Retinal pigment epithelial cell (primary cell): ENCODE measurements around the gene ALMS1.
"Not testable (repeated sequence)": the region's sequence is repeated elsewhere in the genome, so short reads cannot be mapped to it uniquely, and the experiment has no call there.

Source experiments
- DNase-seq: peaks from one replicate; pipeline ENCODE4 v3.0.0-alpha.2; 2010; ENCODE audit warnings: low read depth
- H3K4me3 ChIP-seq: 2 replicates; pipeline ENCODE4 v1.5.1; 2011; ENCODE audit warnings: mild to moderate bottlenecking, low read length, control low read depth, moderate library complexity
- TF ChIP-seq, protein P1 (sequence below): conservative IDR thresholded peaks from 2 replicates; pipeline ENCODE4 v1.5.1; 2011; ENCODE audit warnings: low read depth, low read length, control low read depth, inconsistent platforms

Gene ALMS1

GRCh38 chr2:73614997-73615396 lies 229.4 kb downstream of the ALMS1 start:
- H3K4me3 ChIP-seq, result no peak overlapping the region
- no peak for DNase-seq
- TF ChIP-seq, protein P1, sequence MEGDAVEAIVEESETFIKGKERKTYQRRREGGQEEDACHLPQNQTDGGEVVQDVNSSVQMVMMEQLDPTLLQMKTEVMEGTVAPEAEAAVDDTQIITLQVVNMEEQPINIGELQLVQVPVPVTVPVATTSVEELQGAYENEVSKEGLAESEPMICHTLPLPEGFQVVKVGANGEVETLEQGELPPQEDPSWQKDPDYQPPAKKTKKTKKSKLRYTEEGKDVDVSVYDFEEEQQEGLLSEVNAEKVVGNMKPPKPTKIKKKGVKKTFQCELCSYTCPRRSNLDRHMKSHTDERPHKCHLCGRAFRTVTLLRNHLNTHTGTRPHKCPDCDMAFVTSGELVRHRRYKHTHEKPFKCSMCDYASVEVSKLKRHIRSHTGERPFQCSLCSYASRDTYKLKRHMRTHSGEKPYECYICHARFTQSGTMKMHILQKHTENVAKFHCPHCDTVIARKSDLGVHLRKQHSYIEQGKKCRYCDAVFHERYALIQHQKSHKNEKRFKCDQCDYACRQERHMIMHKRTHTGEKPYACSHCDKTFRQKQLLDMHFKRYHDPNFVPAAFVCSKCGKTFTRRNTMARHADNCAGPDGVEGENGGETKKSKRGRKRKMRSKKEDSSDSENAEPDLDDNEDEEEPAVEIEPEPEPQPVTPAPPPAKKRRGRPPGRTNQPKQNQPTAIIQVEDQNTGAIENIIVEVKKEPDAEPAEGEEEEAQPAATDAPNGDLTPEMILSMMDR, result no peak

GRCh38 chr2:73619925-73620324 lies 234.3 kb downstream of the ALMS1 start:
- not testable (repeated sequence) for H3K4me3 ChIP-seq, DNase-seq
- TF ChIP-seq, protein P1, result peak; percentile 11

DNA sequence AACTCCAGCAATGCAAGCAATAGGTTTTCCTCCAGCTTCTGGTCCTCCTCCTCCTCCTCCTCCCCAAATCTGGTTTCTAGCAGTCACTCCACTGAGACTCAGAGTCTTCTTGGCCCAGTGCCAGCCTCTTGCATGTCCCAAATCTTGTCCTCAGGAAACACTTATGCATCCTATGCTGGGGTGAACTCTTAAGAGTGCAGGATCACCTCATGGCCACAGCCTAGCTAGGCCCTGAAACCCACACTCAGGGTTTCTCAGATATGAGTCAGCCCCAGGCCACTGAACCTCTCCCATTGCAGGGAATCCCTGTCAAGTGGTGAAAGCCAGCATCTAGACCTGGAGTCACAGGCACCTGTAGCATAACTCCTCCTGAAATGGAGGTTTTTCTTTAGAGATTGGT lies 238.4 kb downstream of the ALMS1 start:
- H3K4me3 ChIP-seq, DNase-seq: not testable (repeated sequence)

- DNase-seq, H3K4me3 ChIP-seq: not testable (repeated sequence)
Measured at GRCh38 chr2:73624625-73625024, 239.0 kb downstream of the ALMS1 start.

GRCh38 chr2:73626237-73626636 lies 240.6 kb downstream of the ALMS1 start:
- DNase-seq, H3K4me3 ChIP-seq: not testable (repeated sequence)

GRCh38 chr2:73628493-73628892 lies 242.9 kb downstream of the ALMS1 start:
- not testable (repeated sequence) for H3K4me3 ChIP-seq, DNase-seq

DNA sequence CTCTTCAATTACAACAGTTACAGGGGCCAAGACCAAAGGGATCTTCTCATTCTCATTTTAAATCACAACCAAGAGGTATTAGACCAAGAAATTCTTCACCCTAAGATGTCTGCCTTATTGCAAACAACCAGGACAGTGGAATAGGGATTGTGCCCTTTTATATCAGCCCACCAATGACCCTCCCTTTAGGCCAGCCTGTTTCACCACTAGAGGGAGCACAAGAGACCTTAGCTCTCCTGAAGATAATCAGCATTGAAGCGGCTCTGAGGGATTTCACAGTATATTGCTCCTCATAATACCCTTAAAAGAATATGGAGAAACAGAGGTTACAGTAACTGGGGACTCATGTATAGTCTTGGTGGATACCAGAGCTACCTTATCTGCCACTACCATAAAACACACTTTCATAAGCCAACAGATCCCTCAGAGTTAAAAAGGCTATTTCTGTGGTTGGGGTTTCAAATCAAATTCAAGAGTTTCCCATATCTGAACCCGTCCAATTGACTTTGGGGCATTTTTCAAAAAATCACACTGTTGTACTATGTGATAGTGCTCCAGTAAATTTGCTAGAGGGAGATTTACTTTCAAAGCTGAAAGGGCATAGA lies 245.1 kb downstream of the ALMS1 start:
- not testable (repeated sequence) for H3K4me3 ChIP-seq, DNase-seq
- TF ChIP-seq, protein P1, result peak; percentile 64

DNA sequence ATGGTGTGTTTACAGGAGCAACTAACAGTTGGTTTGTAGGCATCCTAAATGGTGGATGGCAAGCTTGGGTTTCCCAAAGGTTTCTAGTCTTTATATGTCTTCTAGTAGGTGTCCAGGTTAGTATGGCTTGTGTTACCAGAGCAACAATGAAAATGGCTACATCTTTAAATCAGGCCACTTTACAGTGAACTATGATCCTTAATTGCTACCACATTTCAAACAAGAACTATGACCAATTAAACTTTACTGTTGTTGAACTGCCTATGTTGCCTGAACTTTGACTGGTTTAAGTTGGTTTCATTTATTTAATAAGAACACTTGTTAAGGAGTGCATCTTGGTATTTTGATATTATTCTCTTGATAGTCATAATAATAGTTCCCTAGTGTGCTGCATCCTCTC lies 251.3 kb downstream of the ALMS1 start:
- not testable (repeated sequence) for H3K4me3 ChIP-seq, DNase-seq

DNA sequence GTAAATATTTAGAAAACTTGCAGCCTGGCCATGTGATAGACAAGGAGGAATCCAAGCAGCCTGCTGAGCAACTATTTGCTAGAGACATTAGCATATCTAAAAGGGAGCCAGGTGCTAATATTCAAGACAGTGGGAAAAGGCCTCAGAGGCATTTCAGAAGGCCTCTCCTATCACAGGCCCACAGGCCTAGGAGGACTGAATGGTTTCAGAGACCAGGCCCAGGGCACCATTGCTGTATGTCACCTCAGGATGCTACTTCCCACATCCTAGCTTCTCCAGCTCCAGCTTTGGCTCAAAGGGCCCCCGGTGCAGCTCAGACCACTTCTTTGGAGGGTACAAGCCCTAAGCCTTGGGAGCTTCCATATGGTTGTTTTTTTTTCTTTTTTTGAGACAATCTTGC lies 252.8 kb downstream of the ALMS1 start:
- TF ChIP-seq, protein P1, result no peak
- H3K4me3 ChIP-seq, result no peak overlapping the region
- DNase-seq, result no peak

- no peak for DNase-seq
- H3K4me3 ChIP-seq, result no peak overlapping the region
- TF ChIP-seq, protein P1, result no peak
Measured at GRCh38 chr2:73640511-73640911, 254.9 kb downstream of the ALMS1 start.
